Measurements from ENCODE around the gene PRKCA.

The PRKCA gene

DNA sequence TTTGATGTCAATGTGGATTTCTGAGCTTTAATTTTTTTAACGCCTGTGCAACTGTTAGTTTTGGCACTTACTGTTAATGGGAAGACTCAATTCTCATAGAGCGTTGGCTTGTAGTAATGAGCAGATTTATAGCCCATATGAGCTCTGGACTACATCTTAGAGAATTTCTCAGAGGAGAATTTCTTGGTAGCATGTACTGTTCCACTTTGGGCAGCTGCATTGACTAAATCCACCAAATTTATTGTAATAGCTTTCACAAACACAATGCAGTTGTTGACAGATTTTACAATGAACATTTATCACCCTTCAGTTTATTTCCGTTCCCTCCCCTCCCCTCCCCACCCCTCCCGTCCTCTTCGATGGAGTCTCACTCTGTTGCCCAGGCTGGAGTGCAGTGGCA is 193.9 kb downstream of the PRKCA start:
- H3K4me3 ChIP-seq = no peak overlapping the region
- no peaks in the 10 kb centered on the region for H3K36me3 ChIP-seq (replicated peaks)
- no peak for DNase-seq (ENCODE audit: low spot score in 2 of 2)
- no peaks in the 10 kb centered on the region for H3K4me1 ChIP-seq
- in situ Hi-C loops (cut with MboI; ENCODE audit: low sequenced_read_pairs) = no loop called here
- H3K9me3 ChIP-seq = no peaks in the 10 kb centered on the region
- no peaks in the 10 kb centered on the region for H3K27me3 ChIP-seq (ENCODE audit: low read depth)

GRCh38 chr17:66498580-66498979 is 196.2 kb downstream of the PRKCA start:
- Histone ChIP-seq H3K4me1 (peaks cover 2% of the 10 kb centered on the region; the same call in 1 of the 2 replicates), H3K27me3 (ENCODE audit: low read depth) (no peaks in the 10 kb centered on the region), H3K4me3 (no peak overlapping the region), H3K36me3 (replicated peaks) (no peaks in the 10 kb centered on the region), H3K9me3 (no peaks in the 10 kb centered on the region)
- in situ Hi-C loops (cut with MboI; ENCODE audit: low sequenced_read_pairs) = no loop called here
- DNase-seq (ENCODE audit: low spot score in 2 of 2) = no peak

DNA sequence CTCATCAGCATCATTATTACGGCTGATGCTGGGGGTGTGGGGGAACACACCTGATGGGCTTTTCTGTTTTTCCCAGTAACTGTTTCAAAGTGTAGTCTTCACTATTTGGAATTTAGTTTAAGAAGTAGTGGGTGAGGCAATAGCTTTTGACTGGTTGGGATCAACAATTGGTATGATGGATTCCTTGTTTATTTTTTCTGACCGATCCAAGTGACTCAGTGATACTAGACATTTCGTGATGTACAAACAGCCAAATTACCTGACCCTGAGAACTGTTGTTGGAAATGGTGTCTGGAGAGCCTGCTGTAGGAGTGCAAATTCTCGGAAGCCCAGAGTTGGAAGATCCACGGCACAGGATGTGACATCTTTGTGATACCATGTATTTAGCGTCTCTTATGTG is 204.2 kb downstream of the PRKCA start:
- in situ Hi-C loops (cut with MboI; ENCODE audit: low sequenced_read_pairs) = no loop called here
- DNase-seq (ENCODE audit: low spot score in 2 of 2) = no peak
- no peaks in the 10 kb centered on the region for H3K9me3 ChIP-seq
- H3K4me3 ChIP-seq = no peak overlapping the region
- H3K4me1 ChIP-seq = peaks cover 7% of the 10 kb centered on the region; the same call in 1 of the 2 replicates
- H3K27me3 ChIP-seq (ENCODE audit: low read depth) = no peaks in the 10 kb centered on the region
- no peaks in the 10 kb centered on the region for H3K36me3 ChIP-seq (replicated peaks)

DNA sequence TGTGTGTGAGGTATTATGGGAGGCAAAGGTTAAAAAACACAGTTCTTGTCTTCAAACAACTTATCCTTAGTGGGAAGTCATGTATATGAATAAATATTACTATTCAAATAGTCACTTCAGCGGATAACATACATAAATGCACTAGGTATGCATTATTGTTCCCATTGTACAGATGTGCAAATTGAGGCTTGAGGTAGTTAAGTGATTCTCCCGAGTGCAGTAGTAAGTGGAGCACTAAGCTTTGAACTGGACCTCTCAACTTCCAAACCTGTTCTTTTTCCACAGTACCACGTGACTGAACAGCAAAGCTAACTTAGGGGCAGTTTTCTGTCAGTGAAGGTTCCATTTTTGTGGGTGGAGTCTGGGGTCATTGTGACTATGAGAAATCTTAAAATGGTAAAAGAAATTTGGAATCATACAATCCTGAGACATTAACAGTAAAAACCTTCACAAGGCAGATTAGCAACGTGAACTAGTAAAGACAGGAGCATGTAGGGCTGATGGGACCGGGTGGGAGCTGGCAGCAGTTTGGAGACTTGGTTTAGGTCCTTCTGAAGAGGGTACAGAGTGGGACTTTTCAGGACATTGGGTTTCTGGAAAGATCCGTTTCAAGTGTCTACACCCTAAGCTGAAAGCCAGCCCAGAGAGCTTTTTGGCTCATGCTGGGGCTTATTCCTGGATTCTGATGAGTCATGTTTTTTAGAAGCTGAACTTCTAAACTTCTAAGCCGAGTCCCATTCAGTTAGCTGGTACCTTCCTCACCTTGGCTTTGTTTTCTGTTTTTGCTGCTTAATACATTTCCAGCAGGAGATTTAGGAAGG is 204.9 kb downstream of the PRKCA start:
- in situ Hi-C loops (cut with MboI; ENCODE audit: low sequenced_read_pairs) = no loop called here
- no peak overlapping the region for H3K4me3 ChIP-seq
- DNase-seq (ENCODE audit: low spot score in 2 of 2) = no peak

GRCh38 chr17:66507982-66508760 is 205.8 kb downstream of the PRKCA start:
- H3K9me3 ChIP-seq = no peaks in the 10 kb centered on the region
- H3K4me3 ChIP-seq = no peak overlapping the region
- no peak for DNase-seq (ENCODE audit: low spot score in 2 of 2)
- no peaks in the 10 kb centered on the region for H3K27me3 ChIP-seq (ENCODE audit: low read depth)
- in situ Hi-C loops (cut with MboI; ENCODE audit: low sequenced_read_pairs) = no loop called here
- H3K36me3 ChIP-seq (replicated peaks) = no peaks in the 10 kb centered on the region
- peaks cover 7% of the 10 kb centered on the region; the same call in 1 of the 2 replicates for H3K4me1 ChIP-seq

More for the DNA sequence above, 204.9 kb downstream of the PRKCA start:
- Histone ChIP-seq H3K4me1 (peaks cover 7% of the 10 kb centered on the region; the same call in 1 of the 2 replicates), H3K27me3 (ENCODE audit: low read depth) (no peaks in the 10 kb centered on the region), H3K9me3 (no peaks in the 10 kb centered on the region), H3K36me3 (replicated peaks) (no peaks in the 10 kb centered on the region)

DNA sequence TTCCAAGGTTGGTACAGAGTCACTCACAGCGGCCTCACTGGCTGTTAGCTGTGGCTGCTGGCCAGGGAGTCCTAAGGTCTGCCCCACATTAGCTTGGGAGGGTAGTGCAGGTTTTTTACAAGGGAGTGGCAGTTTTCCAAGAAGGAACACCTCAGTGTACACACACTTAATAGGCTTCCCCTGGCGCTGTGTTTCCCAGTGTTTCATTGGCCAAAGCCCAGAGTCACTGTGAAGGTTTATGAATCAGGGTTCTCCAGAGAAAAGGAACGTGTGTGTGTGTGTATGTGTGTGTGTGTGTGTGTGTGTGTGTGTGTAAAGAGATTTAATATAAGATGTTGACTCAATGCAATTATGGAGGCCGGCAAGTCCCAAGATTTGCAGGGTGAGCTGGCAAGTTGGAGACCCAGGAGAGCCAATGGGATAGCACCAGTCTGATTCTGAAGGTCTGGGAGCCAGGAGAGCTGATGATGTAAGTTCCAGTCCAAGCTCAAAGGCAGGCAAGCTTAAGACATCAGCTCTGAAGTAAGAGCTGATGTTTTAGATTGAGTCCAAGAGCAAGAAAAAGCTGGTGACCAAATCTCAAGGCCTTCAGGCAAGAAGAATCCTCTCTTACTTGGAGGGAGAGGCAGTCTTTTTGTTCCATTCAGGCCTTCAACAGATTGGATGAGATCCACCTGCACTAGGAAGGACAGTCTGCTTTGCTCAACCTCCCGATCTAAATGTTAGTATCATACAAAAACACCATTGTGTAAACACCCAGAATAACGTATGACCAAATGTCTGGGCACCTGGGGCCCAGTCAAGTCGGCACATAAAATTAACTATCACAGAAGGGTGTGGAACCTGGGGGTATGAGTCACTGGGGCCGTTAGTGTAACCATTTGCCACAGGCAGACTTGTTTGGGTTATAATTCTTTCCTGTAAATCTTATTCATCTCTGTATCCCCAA is 206.8 kb downstream of the PRKCA start:
- Histone ChIP-seq H3K4me1 (no peaks in the 10 kb centered on the region; the same call in 1 of the 2 replicates), H3K4me3 (no peak overlapping the region), H3K27me3 (ENCODE audit: low read depth) (no peaks in the 10 kb centered on the region), H3K9me3 (no peaks in the 10 kb centered on the region), H3K36me3 (replicated peaks) (no peaks in the 10 kb centered on the region)
- in situ Hi-C loops (cut with MboI; ENCODE audit: low sequenced_read_pairs) = no loop called here
- DNase-seq (ENCODE audit: low spot score in 2 of 2) = no peak

- no peaks in the 10 kb centered on the region for H3K36me3 ChIP-seq (replicated peaks)
- H3K27me3 ChIP-seq (ENCODE audit: low read depth) = no peaks in the 10 kb centered on the region
- no peak for DNase-seq (ENCODE audit: low spot score in 2 of 2)
- no peaks in the 10 kb centered on the region for H3K9me3 ChIP-seq
- no peaks in the 10 kb centered on the region for H3K4me1 ChIP-seq
- in situ Hi-C loops (cut with MboI; ENCODE audit: low sequenced_read_pairs) = no loop called here
- no peak overlapping the region for H3K4me3 ChIP-seq
These were observed 207.5 kb downstream of the PRKCA start for GRCh38 chr17:66509926-66510325.

GRCh38 chr17:66511135-66511534 is 208.7 kb downstream of the PRKCA start:
- H3K36me3 ChIP-seq (replicated peaks) = no peaks in the 10 kb centered on the region
- in situ Hi-C loops (cut with MboI; ENCODE audit: low sequenced_read_pairs) = no loop called here
- no peak for DNase-seq (ENCODE audit: low spot score in 2 of 2)
- H3K4me1 ChIP-seq = no peaks in the 10 kb centered on the region
- H3K27me3 ChIP-seq (ENCODE audit: low read depth) = no peaks in the 10 kb centered on the region
- no peaks in the 10 kb centered on the region for H3K9me3 ChIP-seq
- no peak overlapping the region for H3K4me3 ChIP-seq

DNA sequence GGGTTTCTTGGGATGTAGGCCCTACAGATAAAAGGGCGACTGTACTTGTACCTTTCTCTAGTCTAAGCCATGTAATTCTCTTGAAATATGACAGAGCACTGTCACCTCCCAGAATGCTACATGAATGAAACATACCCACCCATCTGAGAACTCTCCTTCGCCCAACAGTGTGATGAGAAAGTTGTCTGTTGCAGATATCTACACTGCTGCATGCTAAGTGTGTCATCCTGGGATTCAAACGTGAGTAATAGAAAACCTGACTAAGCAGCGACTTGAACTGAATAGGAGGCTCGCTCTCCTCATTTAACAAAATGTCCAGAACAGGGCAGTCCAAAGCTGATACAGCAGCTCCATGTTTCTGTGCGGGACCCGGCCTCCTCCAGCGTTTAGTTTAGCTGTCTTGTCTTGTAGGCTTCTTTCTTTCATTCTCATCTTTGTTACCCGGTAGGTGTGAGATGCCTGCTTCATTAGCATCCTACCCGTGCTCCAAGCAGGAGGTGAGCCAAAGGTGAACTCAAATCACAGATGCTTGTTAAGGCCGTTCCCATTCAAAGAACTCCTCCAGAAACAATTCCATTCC is 211.9 kb downstream of the PRKCA start:
- no peaks in the 10 kb centered on the region for H3K9me3 ChIP-seq
- H3K27me3 ChIP-seq (ENCODE audit: low read depth) = no peaks in the 10 kb centered on the region
- no peak for DNase-seq (ENCODE audit: low spot score in 2 of 2)
- in situ Hi-C loops (cut with MboI; ENCODE audit: low sequenced_read_pairs) = no loop called here
- H3K36me3 ChIP-seq (replicated peaks) = no peaks in the 10 kb centered on the region
- no peaks in the 10 kb centered on the region for H3K4me1 ChIP-seq
- H3K4me3 ChIP-seq = no peak overlapping the region

DNA sequence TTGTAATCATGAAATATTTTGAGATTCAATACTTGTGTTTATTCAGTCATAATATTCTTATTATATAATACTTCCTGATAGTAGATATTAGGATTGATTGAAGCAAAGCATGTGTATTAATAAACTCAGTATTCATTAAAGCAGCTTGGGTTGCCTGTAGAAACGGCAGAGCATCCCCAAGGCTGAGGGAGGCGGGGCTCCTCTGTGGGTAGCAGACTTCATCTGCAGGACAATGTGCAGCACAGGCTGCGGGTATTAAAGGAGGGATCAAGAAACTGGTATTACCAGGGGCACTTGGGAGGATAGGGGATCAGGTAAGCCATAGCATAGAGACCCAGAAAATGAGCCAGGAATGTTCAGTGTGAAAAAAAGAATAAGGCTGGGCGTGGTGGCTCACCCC is 213.6 kb downstream of the PRKCA start:
- Histone ChIP-seq H3K36me3 (replicated peaks) (no peaks in the 10 kb centered on the region), H3K9me3 (no peaks in the 10 kb centered on the region), H3K4me3 (no peak overlapping the region), H3K4me1 (no peaks in the 10 kb centered on the region), H3K27me3 (ENCODE audit: low read depth) (no peaks in the 10 kb centered on the region)
- DNase-seq (ENCODE audit: low spot score in 2 of 2) = no peak
- in situ Hi-C loops (cut with MboI; ENCODE audit: low sequenced_read_pairs) = no loop called here

DNA sequence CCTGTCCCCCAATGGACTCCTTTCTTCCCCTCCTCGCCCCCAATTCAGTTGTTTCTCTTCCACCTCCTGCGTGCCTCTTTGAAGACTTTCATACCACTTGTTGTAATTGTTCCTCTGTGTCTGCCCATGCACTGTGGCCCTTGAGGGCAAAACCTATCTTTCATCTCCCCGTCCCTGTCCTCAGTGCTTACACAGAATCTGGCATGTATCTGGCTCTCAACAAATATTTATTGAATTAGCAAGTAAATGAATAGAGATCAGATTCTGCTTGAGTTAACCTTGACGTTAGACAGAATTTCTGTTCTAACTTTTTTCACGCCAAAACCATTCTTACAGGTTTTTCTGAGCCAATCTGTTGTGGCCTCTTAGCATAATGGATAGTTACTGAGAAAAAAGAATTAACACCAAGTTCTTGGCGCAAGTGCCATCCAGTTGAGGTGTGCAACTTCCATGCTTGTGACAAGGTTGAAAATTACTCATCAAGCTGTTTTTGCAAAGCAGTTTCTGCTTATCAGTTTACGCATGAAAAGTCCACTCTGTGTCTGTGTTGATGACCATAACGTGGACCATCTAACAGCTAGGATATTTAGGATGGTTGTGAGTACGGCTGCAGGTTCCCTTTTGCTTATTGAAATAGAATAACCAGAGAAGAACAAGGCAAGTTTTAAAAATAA is 215.1 kb downstream of the PRKCA start:
- in situ Hi-C loops (cut with MboI; ENCODE audit: low sequenced_read_pairs) = no loop called here
- H3K4me3 ChIP-seq = no peak overlapping the region
- no peaks in the 10 kb centered on the region for H3K36me3 ChIP-seq (replicated peaks)
- no peaks in the 10 kb centered on the region for H3K27me3 ChIP-seq (ENCODE audit: low read depth)
- no peaks in the 10 kb centered on the region for H3K9me3 ChIP-seq
- no peaks in the 10 kb centered on the region for H3K4me1 ChIP-seq
- no peak for DNase-seq (ENCODE audit: low spot score in 2 of 2)

DNA sequence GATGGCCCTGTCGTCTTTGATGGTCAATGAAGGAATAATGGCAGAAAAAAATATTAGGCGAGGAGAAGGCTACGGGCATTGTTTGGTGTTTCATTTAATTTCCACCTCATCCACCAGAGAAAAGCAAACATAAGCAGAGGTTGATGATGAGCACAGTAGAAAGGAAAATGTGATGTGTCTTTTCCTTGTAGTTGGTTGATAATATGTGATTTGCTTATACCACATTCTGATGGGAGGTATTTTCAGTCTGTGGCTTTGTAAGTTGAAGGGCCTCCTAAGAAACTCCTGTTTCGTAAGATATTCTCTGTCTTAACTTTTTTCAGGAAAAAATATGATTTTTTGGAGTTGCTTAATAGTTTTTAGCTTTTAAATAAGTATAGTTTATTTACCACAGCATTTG is 215.7 kb downstream of the PRKCA start:
- in situ Hi-C loops (cut with MboI; ENCODE audit: low sequenced_read_pairs) = no loop called here
- no peaks in the 10 kb centered on the region for H3K27me3 ChIP-seq (ENCODE audit: low read depth)
- no peak for DNase-seq (ENCODE audit: low spot score in 2 of 2)
- H3K9me3 ChIP-seq = no peaks in the 10 kb centered on the region
- no peak overlapping the region for H3K4me3 ChIP-seq
- H3K4me1 ChIP-seq = no peaks in the 10 kb centered on the region
- H3K36me3 ChIP-seq (replicated peaks) = no peaks in the 10 kb centered on the region

GRCh38 chr17:66518677-66519076 is 216.3 kb downstream of the PRKCA start:
- no peaks in the 10 kb centered on the region for H3K9me3 ChIP-seq
- DNase-seq (ENCODE audit: low spot score in 2 of 2) = no peak

More at GRCh38 chr17:66518677-66519076, 216.3 kb downstream of the PRKCA start:
- no peaks in the 10 kb centered on the region for H3K4me1 ChIP-seq
- in situ Hi-C loops (cut with MboI; ENCODE audit: low sequenced_read_pairs) = no loop called here
- no peaks in the 10 kb centered on the region for H3K36me3 ChIP-seq (replicated peaks)
- H3K27me3 ChIP-seq (ENCODE audit: low read depth) = no peaks in the 10 kb centered on the region
- H3K4me3 ChIP-seq = no peak overlapping the region
